Measurements from ENCODE around the gene TMEM158. TPM values are rescaled to one million over a fixed set of nuclear protein-coding genes. Genes with fewer than 3 reads are reported as not detected.

The TMEM158 gene
- total RNA-seq, 2 experiments from 2014 or later = not detected

GRCh38 chr3:45252826-45253225 lies 26.7 kb upstream of the TMEM158 start:
- Mint-ChIP-seq H3K27ac (no peak overlapping the region), H3K36me3 (ENCODE audit: low read depth) (no peaks in the 10 kb centered on the region), H3K27me3 (ENCODE audit: low read depth) (no peaks in the 10 kb centered on the region), H3K4me1 (ENCODE audit: low read depth) (no peaks in the 10 kb centered on the region), H3K4me3 (no peak overlapping the region), H3K9me3 (no peaks in the 10 kb centered on the region)
- DNase-seq = no peak
- CTCF ChIA-PET = interaction anchor here (0.6 to 0.7 kb wide), 3 partner anchors 222 to 272 kb away, joined by 3 read pairs; no protein-coding TSS in a partner anchor
- intact Hi-C loops (cut with micrococcal nuclease) = no loop called here

- Mint-ChIP-seq H3K9me3 (no peaks in the 10 kb centered on the region), H3K27ac (no peak overlapping the region), H3K4me1 (ENCODE audit: low read depth) (no peaks in the 10 kb centered on the region), H3K36me3 (ENCODE audit: low read depth) (no peaks in the 10 kb centered on the region), H3K27me3 (ENCODE audit: low read depth) (no peaks in the 10 kb centered on the region), H3K4me3 (no peak overlapping the region)
- CTCF ChIA-PET = no interaction called here
- no peak for DNase-seq
- intact Hi-C loops (cut with micrococcal nuclease) = no loop called here
Measured at GRCh38 chr3:45249391-45249790, 23.3 kb upstream of the TMEM158 start.

GRCh38 chr3:45246241-45246640 lies 20.2 kb upstream of the TMEM158 start:
- CTCF ChIA-PET = no interaction called here
- DNase-seq = no peak
- H3K27me3 Mint-ChIP-seq (ENCODE audit: low read depth) = peaks cover 2% of the 10 kb centered on the region
- no peak overlapping the region for H3K27ac Mint-ChIP-seq
- intact Hi-C loops (cut with micrococcal nuclease) = no loop called here
- no peaks in the 10 kb centered on the region for H3K36me3 Mint-ChIP-seq (ENCODE audit: low read depth)
- H3K4me3 Mint-ChIP-seq = no peak overlapping the region
- H3K4me1 Mint-ChIP-seq (ENCODE audit: low read depth) = no peaks in the 10 kb centered on the region
- H3K9me3 Mint-ChIP-seq = no peaks in the 10 kb centered on the region

DNA sequence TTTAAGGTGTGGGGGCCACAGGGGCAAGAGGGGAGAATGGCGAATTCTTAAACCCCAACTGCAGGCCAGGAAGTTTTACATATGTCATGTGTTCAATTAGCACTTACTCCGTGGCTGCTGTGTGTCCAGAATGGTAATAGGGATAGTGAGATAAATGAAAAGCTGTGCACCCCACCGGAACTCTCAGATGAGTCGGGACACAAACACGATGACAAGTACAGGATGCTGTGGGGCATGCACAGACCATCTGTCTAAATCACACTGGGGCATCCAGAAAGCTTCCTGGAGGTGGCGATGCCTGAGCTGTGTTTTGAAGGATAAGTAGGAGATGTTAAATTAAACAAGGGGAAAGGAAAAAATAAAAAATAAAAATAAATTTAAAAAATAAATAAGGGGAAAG lies 18.3 kb upstream of the TMEM158 start:
- H3K27ac Mint-ChIP-seq = no peak overlapping the region
- CTCF ChIA-PET = interaction anchor here (0.6 kb wide), 1 partner anchor 148 kb away, joined by 4 read pairs; no protein-coding TSS in a partner anchor
- H3K27me3 Mint-ChIP-seq (ENCODE audit: low read depth) = peaks cover 2% of the 10 kb centered on the region
- no peaks in the 10 kb centered on the region for H3K9me3 Mint-ChIP-seq
- H3K4me3 Mint-ChIP-seq = no peak overlapping the region
- no peaks in the 10 kb centered on the region for H3K36me3 Mint-ChIP-seq (ENCODE audit: low read depth)
- H3K4me1 Mint-ChIP-seq (ENCODE audit: low read depth) = no peaks in the 10 kb centered on the region
- intact Hi-C loops (cut with micrococcal nuclease) = no loop called here
- DNase-seq = no peak

DNA sequence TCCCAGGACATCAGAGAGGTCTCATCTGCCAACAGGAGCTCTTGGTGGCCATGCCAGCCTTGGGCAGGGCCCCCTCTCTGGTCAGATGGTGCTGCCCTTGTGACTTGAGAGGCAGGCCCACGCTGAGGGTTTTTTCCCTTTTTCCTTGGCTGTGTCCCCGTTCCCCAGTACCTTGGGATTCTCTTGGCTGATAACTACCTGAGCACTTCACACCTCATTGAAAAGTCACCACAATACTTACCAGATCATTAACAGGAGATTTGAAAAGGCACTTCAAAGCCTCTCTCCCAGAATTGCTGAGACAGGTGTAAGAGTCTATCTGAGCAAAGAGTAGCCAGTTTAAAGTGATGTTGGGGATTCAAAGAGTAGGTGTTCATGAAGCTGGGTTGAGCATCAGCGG lies 15.1 kb upstream of the TMEM158 start:
- Mint-ChIP-seq H3K27me3 (ENCODE audit: low read depth) (peaks cover 2% of the 10 kb centered on the region), H3K9me3 (no peaks in the 10 kb centered on the region), H3K27ac (no peak overlapping the region), H3K36me3 (ENCODE audit: low read depth) (no peaks in the 10 kb centered on the region), H3K4me3 (no peak overlapping the region), H3K4me1 (ENCODE audit: low read depth) (no peaks in the 10 kb centered on the region)
- no peak for DNase-seq
- intact Hi-C loops (cut with micrococcal nuclease) = no loop called here
- CTCF ChIA-PET = no interaction called here

GRCh38 chr3:45240292-45240691 lies 14.2 kb upstream of the TMEM158 start:
- Mint-ChIP-seq H3K4me1 (ENCODE audit: low read depth) (no peaks in the 10 kb centered on the region), H3K36me3 (ENCODE audit: low read depth) (no peaks in the 10 kb centered on the region), H3K27ac (no peak overlapping the region), H3K4me3 (no peak overlapping the region), H3K27me3 (ENCODE audit: low read depth) (peaks cover 2% of the 10 kb centered on the region), H3K9me3 (peaks cover 7% of the 10 kb centered on the region)
- CTCF ChIA-PET = no interaction called here
- no peak for DNase-seq
- intact Hi-C loops (cut with micrococcal nuclease) = no loop called here

GRCh38 chr3:45239254-45239653 lies 13.2 kb upstream of the TMEM158 start:
- Mint-ChIP-seq H3K9me3 (peaks cover 9% of the 10 kb centered on the region), H3K4me1 (ENCODE audit: low read depth) (no peaks in the 10 kb centered on the region), H3K27ac (no peak overlapping the region), H3K27me3 (ENCODE audit: low read depth) (peaks cover 2% of the 10 kb centered on the region), H3K36me3 (ENCODE audit: low read depth) (no peaks in the 10 kb centered on the region), H3K4me3 (no peak overlapping the region)
- no peak for DNase-seq
- CTCF ChIA-PET = no interaction called here
- intact Hi-C loops (cut with micrococcal nuclease) = no loop called here

GRCh38 chr3:45236964-45237363 lies 10.9 kb upstream of the TMEM158 start:
- no peak overlapping the region for H3K4me3 Mint-ChIP-seq

GRCh38 chr3:45235409-45235808 lies 9.3 kb upstream of the TMEM158 start:
- H3K27me3 Mint-ChIP-seq (ENCODE audit: low read depth) = peaks cover 11% of the 10 kb centered on the region

More at GRCh38 chr3:45236964-45237363, 10.9 kb upstream of the TMEM158 start:
- CTCF ChIA-PET = no interaction called here
- H3K4me1 Mint-ChIP-seq (ENCODE audit: low read depth) = no peaks in the 10 kb centered on the region
- no peak for DNase-seq
- intact Hi-C loops (cut with micrococcal nuclease) = no loop called here
- H3K27me3 Mint-ChIP-seq (ENCODE audit: low read depth) = peaks cover 3% of the 10 kb centered on the region
- peaks cover 9% of the 10 kb centered on the region for H3K9me3 Mint-ChIP-seq
- H3K27ac Mint-ChIP-seq = no peak overlapping the region
- no peaks in the 10 kb centered on the region for H3K36me3 Mint-ChIP-seq (ENCODE audit: low read depth)

DNA sequence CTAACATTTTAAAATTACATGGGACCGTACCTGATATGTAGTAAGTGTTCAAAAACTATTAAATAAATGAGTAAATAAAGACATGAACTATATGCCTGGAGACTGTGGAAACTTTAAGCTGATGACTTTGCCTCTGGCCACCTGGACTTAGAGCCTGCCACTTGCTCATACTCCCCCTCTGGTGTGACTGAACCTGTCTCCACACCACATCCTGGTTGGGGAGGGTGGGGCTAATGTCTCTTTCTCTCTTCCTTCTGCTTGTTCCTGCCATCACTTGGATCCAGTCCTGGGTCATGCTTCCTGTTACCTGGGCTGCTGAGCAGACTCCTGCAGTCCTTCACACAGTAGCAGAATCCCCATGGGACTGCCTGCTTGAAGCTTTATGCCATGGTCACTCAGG lies 8.2 kb upstream of the TMEM158 start:
- DNase-seq = no peak
- Mint-ChIP-seq H3K4me1 (ENCODE audit: low read depth) (no peaks in the 10 kb centered on the region), H3K36me3 (ENCODE audit: low read depth) (no peaks in the 10 kb centered on the region), H3K27me3 (ENCODE audit: low read depth) (peaks cover 19% of the 10 kb centered on the region), H3K4me3 (no peak overlapping the region), H3K27ac (no peak overlapping the region), H3K9me3 (peaks cover 9% of the 10 kb centered on the region)
- CTCF ChIA-PET = no interaction called here
- intact Hi-C loops (cut with micrococcal nuclease) = no loop called here

More at GRCh38 chr3:45235409-45235808, 9.3 kb upstream of the TMEM158 start:
- Mint-ChIP-seq H3K9me3 (peaks cover 9% of the 10 kb centered on the region), H3K4me1 (ENCODE audit: low read depth) (no peaks in the 10 kb centered on the region), H3K27ac (no peak overlapping the region), H3K4me3 (no peak overlapping the region), H3K36me3 (ENCODE audit: low read depth) (no peaks in the 10 kb centered on the region)
- intact Hi-C loops (cut with micrococcal nuclease) = no loop called here
- no peak for DNase-seq
- CTCF ChIA-PET = no interaction called here

- no peak overlapping the region for H3K27ac Mint-ChIP-seq
- H3K9me3 Mint-ChIP-seq = peaks cover 9% of the 10 kb centered on the region
- H3K4me3 Mint-ChIP-seq = no peak overlapping the region
- peaks cover 33% of the 10 kb centered on the region for H3K27me3 Mint-ChIP-seq (ENCODE audit: low read depth)
- no peaks in the 10 kb centered on the region for H3K4me1 Mint-ChIP-seq (ENCODE audit: low read depth)
- CTCF ChIA-PET = interaction anchor here (1.0 kb wide), 1 partner anchor 21 kb away, joined by 3 read pairs; no protein-coding TSS in a partner anchor
- intact Hi-C loops (cut with micrococcal nuclease) = no loop called here
- H3K36me3 Mint-ChIP-seq (ENCODE audit: low read depth) = no peaks in the 10 kb centered on the region
- DNase-seq = no peak
Measured at GRCh38 chr3:45232521-45232920, 6.4 kb upstream of the TMEM158 start.

DNA sequence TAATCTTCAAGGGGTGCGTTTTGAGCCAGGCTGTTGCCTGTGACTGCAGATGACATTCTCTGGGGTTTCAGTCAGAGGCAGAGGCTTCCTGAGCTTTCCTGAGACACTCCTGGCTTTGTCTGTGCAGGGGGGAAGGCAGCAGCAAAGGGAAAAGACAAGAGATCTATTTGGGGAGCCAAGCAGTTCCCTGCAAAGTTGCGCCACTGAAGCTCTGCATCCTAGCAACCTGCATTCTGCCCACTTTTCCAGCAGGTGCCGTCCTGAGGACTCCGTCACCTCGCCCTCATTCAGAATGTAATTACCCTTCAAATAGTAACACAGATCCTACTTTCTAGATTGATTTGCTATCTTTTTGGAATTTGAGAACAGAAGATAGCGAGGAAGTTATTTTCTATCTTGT lies 1.9 kb upstream of the TMEM158 start:
- Mint-ChIP-seq H3K27ac (no peak overlapping the region), H3K4me1 (ENCODE audit: low read depth) (peaks cover 10% of the 10 kb centered on the region), H3K36me3 (ENCODE audit: low read depth) (no peaks in the 10 kb centered on the region), H3K27me3 (ENCODE audit: low read depth) (peaks cover 61% of the 10 kb centered on the region), H3K9me3 (no peaks in the 10 kb centered on the region), H3K4me3 (no peak overlapping the region)
- intact Hi-C loops (cut with micrococcal nuclease) = loop anchor here (5.0 kb wide), 1 partner anchor 439 kb away; no protein-coding TSS in a partner anchor
- CTCF ChIA-PET = interaction anchor here (0.6 kb wide), 1 partner anchor 15 kb away, joined by 3 read pairs; no protein-coding TSS in a partner anchor
- no peak for DNase-seq

GRCh38 chr3:45227071-45227820 lies 1.2 kb upstream of the TMEM158 start:
- no peaks in the 10 kb centered on the region for H3K36me3 Mint-ChIP-seq (ENCODE audit: low read depth)
- H3K27me3 Mint-ChIP-seq (ENCODE audit: low read depth) = peaks cover 63% of the 10 kb centered on the region
- CTCF ChIA-PET = interaction anchor here (0.6 kb wide), 1 partner anchor 15 kb away, joined by 3 read pairs; no protein-coding TSS in a partner anchor
- H3K4me3 Mint-ChIP-seq = no peak overlapping the region
- intact Hi-C loops (cut with micrococcal nuclease) = loop anchor here (5.0 kb wide), 1 partner anchor 440 kb away; no protein-coding TSS in a partner anchor
- H3K4me1 Mint-ChIP-seq (ENCODE audit: low read depth) = peaks cover 10% of the 10 kb centered on the region
- no peaks in the 10 kb centered on the region for H3K9me3 Mint-ChIP-seq
- no peak for DNase-seq
- no peak overlapping the region for H3K27ac Mint-ChIP-seq
